Pancreas (tissue), 10 donors: ENCODE data around the gene FAM114A2. TPM values are rescaled to one million over a fixed set of nuclear protein-coding genes. Genes with fewer than 3 reads are reported as not detected.
"Not testable (repeated sequence)": the region's sequence is repeated elsewhere in the genome, so short reads cannot be mapped to it uniquely, and the experiment has no call there.

Experiments used
- ATAC-seq, 4 donors: fragments of 200-7000 bp; cut with Tn5 transposase; one replicate each; pipeline versions ENCODE4 v1.8.0 to v1.9.1; 2020; ENCODE audit warnings: mild to moderate bottlenecking in 4 of 4, moderate library complexity in 4 of 4
- DNase-seq, 6 donors: peaks; one replicate each; pipeline ENCODE4 v3.0.0-alpha.2; 2020
- FAIRE-seq: peaks from 2 replicates; lab custom pipeline; 2012; peaks lifted over from hg19 to GRCh38; lab: Jason Lieb, UNC
- H3K27ac ChIP-seq, 4 donors: fragments of 200-600 bp; sonication (generic); 1 replicate in 3 of 4; 2 replicates in 1 of 4; pipeline versions ENCODE4 v1.5.0 to v1.8.0; 2020
- H3K27me3 ChIP-seq, 4 donors: fragments of 200-600 bp; one replicate each; pipeline ENCODE4 v1.8.0; 2021
- H3K36me3 ChIP-seq, 3 donors: fragments of 200-600 bp; sonication (generic) in 1 of 3; one replicate each; pipeline versions ENCODE4 v1.5.0 to v1.8.0; 2020 to 2021
- H3K4me1 ChIP-seq, 3 donors: fragments of 200-600 bp; one replicate each; pipeline ENCODE4 v1.8.0; 2021
- H3K4me3 ChIP-seq, 4 donors: fragments of 200-600 bp; sonication (generic) in 2 of 4; one replicate each; pipeline versions ENCODE4 v1.5.0 to v1.8.0; 2020 to 2021
- H3K9me3 ChIP-seq, 4 donors: fragments of 200-600 bp; one replicate each; pipeline ENCODE4 v1.8.0; 2021
- WGBS, 2 donors: extraction: QIAGEN DNeasy Blood & Tissue Kit; methylation state at CpG; one replicate each; pipeline ENCODE4 v1.1.7; 2013; 5-methylcytosine and 5-hydroxymethylcytosine counted together
- intact Hi-C, 3 donors: fragments of 100-400 bp; cut with DNase I; formaldehyde crosslinking; loops; one replicate each; pipeline versions ENCODE4 v1.11.1 to v1.14.2; 2022
- polyA plus RNA-seq, 2 donors: library from polyadenylated mRNA; stranded (reverse); fragments of 200-250 nt; gene quantifications; one replicate each; pipeline ENCODE4 v1.2.3, GENCODE V29; 2013
- total RNA-seq, 6 donors: library from RNA; stranded (reverse); fragmentation: NEBNext Ultra II Directional in 4 of 6; extraction: Animal tissue kit (Norgen Biotek cat#: 25700) in 4 of 6; gene quantifications; one replicate each; pipeline versions ENCODE4 v1.2.1 to v1.2.4, GENCODE V29; 2021 to 2023
- TF ChIP-seq, protein P1 (sequence below), 4 donors: fragments of 200-600 bp; sonication (generic) in 3 of 4; IDR thresholded peaks; one replicate each; pipeline versions ENCODE4 v1.5.0 to v1.8.0; 2021; ENCODE audit warnings: antibody characterized with exemption in 4 of 4
- donor health status: healthy with polysubstance abuse.
- donor health status: DM: no; HTN: no; CAD: no; lungs with moderate emphysema.
- donor health status: DM: no; HTN: no; CAD: no.
- donor health status: control.
- donor health status: control.
- donor health status: Bipolar disorder and iron deficiency.
- donor health status: DM: yes; HTN: yes; CAD: no.
- donor health status: DM: no; HTN: no; CAD: no.
- donor health status: DM: no; HTN: no; CAD: no.
- donor health status: DM: yes; HTN: yes; CAD: no.

FAM114A2 gene
- total and polyA plus RNA-seq, 8 donors, result 7.2 to 37.2 (median 22.1) TPM

DNA sequence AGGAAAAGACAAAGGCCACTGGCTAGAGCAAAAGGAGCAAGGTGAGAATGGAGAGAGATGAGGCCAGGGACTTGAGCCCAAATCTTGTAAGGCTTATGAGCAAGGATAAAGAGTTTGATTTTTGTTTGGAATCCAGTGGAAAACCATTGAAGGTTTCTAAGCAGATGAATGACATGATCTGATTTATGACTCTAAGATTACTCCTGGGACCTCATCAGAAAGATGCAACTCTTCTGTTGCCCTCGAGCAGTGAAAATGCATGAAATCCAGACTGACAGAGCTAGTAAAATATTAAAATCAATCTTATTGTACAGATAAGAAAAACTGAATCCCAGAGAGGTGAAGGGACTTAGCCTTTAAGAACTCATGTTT is 734 bp upstream of the FAM114A2 start:
- FAIRE-seq, result no peak
- H3K36me3 ChIP-seq, result no peaks in the 10 kb centered on the region
- no peak for DNase-seq
- no peaks in the 10 kb centered on the region for H3K9me3 ChIP-seq
- ATAC-seq, result no peak
- peak overlapping the region; percentile 76 to 89 (median 82) for H3K4me3 ChIP-seq
- TF ChIP-seq, protein P1, sequence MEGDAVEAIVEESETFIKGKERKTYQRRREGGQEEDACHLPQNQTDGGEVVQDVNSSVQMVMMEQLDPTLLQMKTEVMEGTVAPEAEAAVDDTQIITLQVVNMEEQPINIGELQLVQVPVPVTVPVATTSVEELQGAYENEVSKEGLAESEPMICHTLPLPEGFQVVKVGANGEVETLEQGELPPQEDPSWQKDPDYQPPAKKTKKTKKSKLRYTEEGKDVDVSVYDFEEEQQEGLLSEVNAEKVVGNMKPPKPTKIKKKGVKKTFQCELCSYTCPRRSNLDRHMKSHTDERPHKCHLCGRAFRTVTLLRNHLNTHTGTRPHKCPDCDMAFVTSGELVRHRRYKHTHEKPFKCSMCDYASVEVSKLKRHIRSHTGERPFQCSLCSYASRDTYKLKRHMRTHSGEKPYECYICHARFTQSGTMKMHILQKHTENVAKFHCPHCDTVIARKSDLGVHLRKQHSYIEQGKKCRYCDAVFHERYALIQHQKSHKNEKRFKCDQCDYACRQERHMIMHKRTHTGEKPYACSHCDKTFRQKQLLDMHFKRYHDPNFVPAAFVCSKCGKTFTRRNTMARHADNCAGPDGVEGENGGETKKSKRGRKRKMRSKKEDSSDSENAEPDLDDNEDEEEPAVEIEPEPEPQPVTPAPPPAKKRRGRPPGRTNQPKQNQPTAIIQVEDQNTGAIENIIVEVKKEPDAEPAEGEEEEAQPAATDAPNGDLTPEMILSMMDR (IDR thresholded peaks at IDR 0.05), result no peak
- intact Hi-C loops, result no loop called here
- H3K4me1 ChIP-seq, result peaks cover 8 to 30% (median 14%) of the 10 kb centered on the region in 3 donors
- WGBS, 2 donors, result 11 to 18% methylated on average over 1 of the region's 1 CpG
- H3K27me3 ChIP-seq, result no peaks in the 10 kb centered on the region
- H3K27ac ChIP-seq, result peak overlapping the region in 2 of 4 donors; percentile 77 to 81

DNA sequence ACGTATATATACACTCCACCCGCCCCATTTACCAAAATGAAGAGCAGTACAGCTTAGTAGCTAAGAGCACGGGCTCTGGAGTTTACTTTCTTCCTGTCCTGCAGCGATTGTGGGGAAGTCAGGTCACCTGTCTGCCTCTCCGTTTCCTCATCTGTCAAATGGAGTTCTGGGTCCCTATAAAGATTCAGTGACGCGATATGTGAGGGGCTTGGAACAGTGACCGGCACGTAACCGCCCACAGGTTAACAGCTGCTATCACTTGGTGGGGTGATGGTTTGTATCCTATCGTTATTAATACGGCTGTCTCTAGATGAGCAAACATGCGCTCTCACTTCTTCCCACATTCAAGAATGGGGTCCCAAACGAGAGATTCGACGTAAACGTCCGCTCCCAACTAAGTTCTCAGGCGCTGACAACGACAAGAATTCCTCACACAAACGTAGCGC is 426 bp downstream of the FAM114A2 start:
- FAIRE-seq (no peak), ATAC-seq (peak; percentile 45 to 71 (median 62)), DNase-seq (peak in 2 of 6 donors; percentile 7 to 29)
- Histone ChIP-seq H3K27ac (peak overlapping the region; percentile 72 to 81 (median 76)), H3K27me3 (no peaks in the 10 kb centered on the region), H3K9me3 (no peaks in the 10 kb centered on the region), H3K4me3 (peak overlapping the region; percentile 76 to 89 (median 82)), H3K36me3 (no peaks in the 10 kb centered on the region), H3K4me1 (peaks cover 8 to 30% (median 14%) of the 10 kb centered on the region in 3 donors)
- WGBS, 2 donors, result 1% methylated on average over 22 of the region's 22 CpGs
- intact Hi-C loops, result no loop called here
- TF ChIP-seq, protein P1 (IDR thresholded peaks at IDR 0.05), result no peak

DNA sequence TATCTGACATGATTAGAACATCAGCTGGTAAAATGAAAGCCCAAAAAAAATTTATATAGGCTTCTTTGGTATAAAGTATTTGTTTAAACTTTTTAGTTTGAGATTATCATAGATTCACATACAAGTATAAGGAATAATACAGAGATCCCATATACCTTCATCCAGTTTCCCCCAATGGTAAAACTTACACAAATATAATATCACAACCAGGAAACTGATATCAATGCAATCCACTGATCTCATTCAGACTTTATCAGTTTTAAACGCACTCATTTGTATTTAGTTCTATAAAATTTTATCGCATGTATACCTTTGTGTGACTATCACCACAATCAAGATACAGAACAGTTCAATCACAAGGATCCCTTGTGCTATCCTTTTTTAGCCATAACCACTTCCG is 3.8 kb downstream of the FAM114A2 start:
- Histone ChIP-seq H3K27ac (no peak overlapping the region), H3K36me3 (no peaks in the 10 kb centered on the region), H3K27me3 (no peaks in the 10 kb centered on the region), H3K9me3 (no peaks in the 10 kb centered on the region), H3K4me3 (no peak overlapping the region), H3K4me1 (peaks cover 5 to 14% (median 13%) of the 10 kb centered on the region in 3 donors)
- FAIRE-seq, result no peak
- TF ChIP-seq, protein P1 (IDR thresholded peaks at IDR 0.05), result no peak
- intact Hi-C loops, result no loop called here
- 82 to 89% methylated on average over 3 of the region's 3 CpGs for WGBS, 2 donors
- DNase-seq, result no peak
- no peak for ATAC-seq

DNA sequence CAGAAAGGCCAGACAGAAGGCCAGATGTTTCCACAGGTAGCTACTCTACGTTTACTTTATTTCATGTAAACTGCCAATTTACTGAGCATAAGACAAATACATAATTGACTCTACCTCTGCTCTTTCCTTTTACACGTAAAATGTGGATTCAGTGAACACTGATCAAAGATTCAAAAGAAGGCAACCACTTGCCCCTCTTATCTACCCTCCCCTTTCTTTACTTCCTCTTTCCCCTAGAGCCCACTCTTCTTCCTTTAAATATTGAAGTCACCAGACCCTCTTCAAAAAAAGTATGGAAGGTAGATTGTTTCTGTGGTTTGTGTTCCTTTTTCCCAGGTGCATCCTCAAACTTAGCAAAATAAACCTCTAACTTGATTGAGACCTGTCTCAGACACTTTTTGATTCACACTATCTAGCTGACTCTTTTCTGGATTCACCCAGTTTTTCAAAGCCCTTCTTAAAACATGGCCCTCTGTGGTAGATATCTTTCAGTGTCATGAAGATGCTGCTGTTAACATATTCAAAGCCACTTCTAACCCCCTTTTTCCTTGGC is 6.7 kb downstream of the FAM114A2 start:
- H3K4me3 ChIP-seq, result no peak overlapping the region
- no peaks in the 10 kb centered on the region for H3K27me3 ChIP-seq
- ATAC-seq (no peak), FAIRE-seq (no peak), DNase-seq (no peak)
- H3K36me3 ChIP-seq, result peaks cover 0 to 11% (median 0%) of the 10 kb centered on the region in 3 donors
- H3K9me3 ChIP-seq, result no peaks in the 10 kb centered on the region
- no peak overlapping the region for H3K27ac ChIP-seq
- H3K4me1 ChIP-seq, result peaks cover 0 to 3% (median 0%) of the 10 kb centered on the region in 3 donors
- WGBS, 2 donors, result 56 to 67% methylated on average over 2 of the region's 2 CpGs
- TF ChIP-seq, protein P1 (IDR thresholded peaks at IDR 0.05), result no peak
- intact Hi-C loops, result no loop called here

DNA sequence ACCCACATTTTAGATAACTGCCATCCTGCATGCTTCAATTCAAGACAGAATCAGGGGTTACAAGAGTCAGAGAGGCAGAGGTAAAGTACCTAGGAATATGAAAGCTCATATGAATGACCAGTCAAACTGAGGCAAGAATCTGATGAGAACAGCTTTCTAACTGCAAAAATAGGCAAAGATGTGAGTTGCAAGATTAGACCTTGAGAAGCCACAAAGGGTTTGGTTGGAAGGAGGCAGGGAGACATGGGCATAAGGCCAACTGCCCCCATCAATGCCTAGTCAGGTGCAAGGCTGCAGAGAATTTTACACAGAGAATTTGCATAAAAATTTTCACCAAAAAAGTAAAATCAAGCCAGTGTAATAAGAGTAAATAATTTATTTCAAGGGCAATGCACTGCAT is 12.8 kb downstream of the FAM114A2 start:
- Histone ChIP-seq H3K36me3 (peaks cover 0 to 11% (median 5%) of the 10 kb centered on the region in 3 donors), H3K4me1 (no peaks in the 10 kb centered on the region), H3K9me3 (no peaks in the 10 kb centered on the region), H3K4me3 (no peak overlapping the region), H3K27me3 (no peaks in the 10 kb centered on the region), H3K27ac (no peak overlapping the region)
- DNase-seq, result no peak
- intact Hi-C loops, result no loop called here
- ATAC-seq, result no peak
- TF ChIP-seq, protein P1 (IDR thresholded peaks at IDR 0.05), result no peak
- no peak for FAIRE-seq

DNA sequence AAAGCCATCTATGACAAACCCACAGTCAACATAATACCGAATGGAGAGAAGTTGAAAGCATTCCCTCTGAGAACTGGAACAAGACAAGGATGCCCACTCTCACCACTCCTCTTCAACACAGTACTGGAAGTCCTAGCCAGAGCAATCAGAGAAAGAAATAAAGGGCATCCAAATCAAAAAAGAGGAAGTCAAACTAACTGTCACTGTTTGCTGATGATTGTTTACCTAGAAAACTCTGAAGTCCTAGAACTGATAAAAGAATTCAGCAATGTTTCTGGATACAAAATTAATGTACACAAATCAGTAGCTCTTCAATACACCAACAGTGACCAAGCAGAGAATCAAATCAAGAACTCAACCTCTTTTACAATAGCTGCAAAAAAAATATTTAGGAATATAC is 19.8 kb downstream of the FAM114A2 start:
- H3K27ac ChIP-seq, H3K4me3 ChIP-seq, FAIRE-seq, ATAC-seq, DNase-seq, H3K27me3 ChIP-seq, intact Hi-C loops, H3K9me3 ChIP-seq, H3K36me3 ChIP-seq, H3K4me1 ChIP-seq: not testable (repeated sequence)
- WGBS, 2 donors, result 88 to 91% methylated on average over 1 of the region's 1 CpG
